ENCODE data around the gene GABPB1.

The GABPB1 gene

DNA sequence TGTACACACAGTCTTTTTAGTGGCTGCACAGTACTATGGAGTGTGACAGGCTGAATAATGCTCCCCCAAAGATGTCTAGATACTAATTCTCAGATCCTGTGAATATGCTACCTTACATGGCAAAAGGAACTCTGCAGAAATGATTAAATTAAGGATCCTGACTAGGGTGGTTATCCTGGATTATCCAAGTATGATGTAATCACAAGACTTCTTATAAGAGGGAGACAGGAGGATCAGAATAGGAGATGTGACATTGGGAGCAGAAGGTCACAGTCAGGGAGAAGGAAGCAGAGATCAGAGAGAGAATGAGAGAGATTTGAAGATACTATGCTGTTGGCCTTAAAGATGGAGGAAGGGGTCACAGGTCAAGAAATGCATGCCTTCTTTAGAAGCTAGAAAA is 34.5 kb downstream of the GABPB1 start:
- TF ChIP-seq ZNF274 (IDR thresholded peaks at IDR 0.05; ENCODE audit: low read depth, low read length) = no peak
- no peak overlapping the region for H3K4me3 ChIP-seq (ENCODE audit: low read length)

DNA sequence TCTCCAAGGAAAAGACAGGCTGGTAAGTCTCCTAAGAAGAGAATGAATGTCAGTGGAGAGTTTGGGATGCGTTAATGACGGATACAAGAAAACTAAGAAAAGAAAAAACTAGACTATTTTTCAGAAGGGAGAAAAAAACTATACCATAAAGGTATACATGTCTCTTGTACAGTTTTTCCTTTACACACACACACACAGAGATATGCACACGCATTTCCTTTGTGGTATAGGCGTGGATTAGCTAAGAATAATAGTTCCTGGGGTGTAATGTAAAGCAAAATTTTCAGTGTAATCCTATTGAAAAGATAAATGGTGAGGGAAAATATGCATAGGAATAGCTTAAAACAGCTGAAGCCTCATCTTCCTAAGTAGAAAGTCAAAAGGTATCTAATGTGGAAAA is 36.3 kb downstream of the GABPB1 start:
- TF ChIP-seq ZNF274 (IDR thresholded peaks at IDR 0.05; ENCODE audit: low read depth, low read length) = no peak

DNA sequence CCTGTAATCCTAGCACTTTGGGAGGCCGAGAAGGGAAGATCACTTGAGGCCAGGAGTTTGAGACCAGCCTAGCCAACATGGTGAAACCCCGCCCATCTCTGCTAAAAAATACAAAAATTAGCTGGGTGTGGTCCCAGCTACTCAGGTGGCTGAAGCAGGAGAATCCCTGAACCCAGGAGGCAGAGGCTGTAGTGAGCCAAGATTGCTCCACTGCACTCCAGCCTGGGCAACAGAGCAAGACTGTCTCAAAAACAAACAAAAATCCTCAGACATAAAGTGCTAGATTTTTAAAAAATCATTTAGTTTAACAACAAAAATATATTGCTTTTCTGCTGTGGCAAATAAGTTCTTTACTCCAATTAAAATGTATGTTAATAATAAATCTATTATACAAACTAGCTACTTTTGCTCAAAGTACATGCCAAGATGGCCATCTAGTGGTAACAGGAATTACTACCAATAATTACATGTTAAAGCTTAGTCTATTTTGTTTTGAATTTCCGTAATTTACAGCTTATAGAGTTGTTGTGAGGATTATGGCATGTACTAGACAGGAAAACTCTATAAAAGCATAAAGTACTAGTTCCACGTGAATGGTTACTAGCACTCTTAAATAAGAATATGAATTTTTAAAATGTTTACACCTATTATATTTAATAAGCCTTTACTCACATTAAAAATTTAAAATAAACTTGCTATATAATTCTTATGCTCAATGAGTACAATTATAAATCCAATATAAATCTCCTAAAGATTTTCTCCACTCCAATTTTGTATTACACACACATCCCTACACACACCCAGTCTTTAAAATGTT is 39.0 kb downstream of the GABPB1 start:
- no peak overlapping the region for H3K4me3 ChIP-seq (ENCODE audit: low read length)
- no peak for TF ChIP-seq ZNF274 (IDR thresholded peaks at IDR 0.05; ENCODE audit: low read depth, low read length)

More for the DNA sequence above, 36.3 kb downstream of the GABPB1 start:
- no peak overlapping the region; the same call in 1 of the 2 replicates for H3K4me3 ChIP-seq (ENCODE audit: low read length)

DNA sequence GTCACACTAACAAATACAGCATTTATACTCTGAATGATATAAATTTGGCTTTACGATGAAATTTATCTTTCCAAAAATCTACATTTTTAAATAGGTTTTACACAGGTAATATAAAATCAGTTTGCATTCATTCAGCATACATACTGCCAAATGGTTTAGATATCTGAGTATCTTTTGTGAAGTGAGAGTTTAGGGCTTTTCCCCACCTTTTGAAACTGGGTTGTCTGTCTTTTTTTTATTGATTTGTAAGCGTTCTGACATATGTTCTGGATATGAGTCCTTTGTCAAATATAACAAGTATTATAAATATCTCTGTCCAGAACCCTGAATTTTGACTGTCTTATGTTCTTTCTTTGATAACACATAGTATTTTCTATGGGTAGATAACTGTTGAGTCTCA is 42.4 kb downstream of the GABPB1 start:
- H3K4me3 ChIP-seq (ENCODE audit: low read length) = no peak overlapping the region
- no peak for TF ChIP-seq ZNF274 (IDR thresholded peaks at IDR 0.05; ENCODE audit: low read depth, low read length)

DNA sequence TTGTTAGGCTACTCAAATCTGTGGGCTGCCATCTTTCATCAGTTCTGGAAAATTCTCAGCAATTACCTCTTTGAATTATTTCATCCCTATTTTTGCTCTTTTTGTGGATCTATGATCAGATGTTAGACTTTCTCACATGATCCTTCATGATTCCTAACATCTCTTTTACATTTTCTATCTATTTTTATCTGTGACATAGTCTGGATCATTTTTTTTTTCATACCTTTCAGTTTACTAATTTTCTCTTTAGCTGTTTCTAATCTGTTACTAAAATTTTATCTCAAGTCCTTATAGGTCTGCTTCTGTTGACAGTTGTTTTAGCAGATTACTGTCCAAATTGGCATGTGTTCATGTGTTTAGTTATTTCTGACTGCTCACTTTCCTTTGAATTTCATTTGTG is 47.2 kb downstream of the GABPB1 start:
- no peak overlapping the region for H3K4me3 ChIP-seq (ENCODE audit: low read length)
- no peak for TF ChIP-seq ZNF274 (IDR thresholded peaks at IDR 0.05; ENCODE audit: low read depth, low read length)

DNA sequence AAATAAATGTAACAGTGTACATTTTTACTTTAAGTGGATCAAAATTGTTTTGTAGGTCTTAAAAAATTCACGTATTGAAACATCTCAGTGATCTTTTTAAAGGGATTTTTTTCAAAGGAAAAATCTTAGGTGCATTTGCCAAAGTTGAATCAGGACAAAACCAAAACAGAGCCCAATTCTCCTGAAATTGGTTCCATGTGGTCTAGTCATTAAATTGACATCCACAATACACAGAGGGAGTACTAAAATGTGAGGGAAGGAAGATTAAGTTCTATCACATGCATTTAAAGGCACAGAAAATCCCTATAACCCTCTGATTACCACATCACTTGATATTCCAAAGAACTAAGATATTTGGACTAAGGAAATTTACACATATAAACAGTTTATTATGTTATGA is 50.2 kb downstream of the GABPB1 start:
- no peak for TF ChIP-seq ZNF274 (IDR thresholded peaks at IDR 0.05; ENCODE audit: low read depth, low read length)
- H3K4me3 ChIP-seq (ENCODE audit: low read length) = no peak overlapping the region

DNA sequence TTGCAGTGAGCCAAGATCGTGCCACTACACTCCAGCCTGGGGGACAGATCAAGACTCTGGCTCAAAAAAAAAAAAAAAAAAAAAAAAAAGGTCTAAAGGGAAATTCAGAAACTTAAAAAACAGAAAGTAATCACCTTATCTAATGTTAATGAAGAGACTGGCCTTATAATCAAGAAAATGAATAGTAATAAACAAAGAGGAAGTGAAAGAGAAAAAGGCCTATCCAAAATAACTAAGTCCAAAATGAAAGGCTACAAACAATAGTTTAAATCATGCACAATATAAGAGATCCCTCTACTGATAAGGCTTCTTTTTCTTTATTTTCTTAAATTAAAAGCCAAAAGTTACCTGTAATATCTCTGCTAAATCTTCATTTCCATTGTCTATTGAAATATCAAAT is 52.4 kb downstream of the GABPB1 start:
- H3K4me3 ChIP-seq (ENCODE audit: low read length) = no peak overlapping the region
- TF ChIP-seq ZNF274 (IDR thresholded peaks at IDR 0.05; ENCODE audit: low read depth, low read length) = no peak

DNA sequence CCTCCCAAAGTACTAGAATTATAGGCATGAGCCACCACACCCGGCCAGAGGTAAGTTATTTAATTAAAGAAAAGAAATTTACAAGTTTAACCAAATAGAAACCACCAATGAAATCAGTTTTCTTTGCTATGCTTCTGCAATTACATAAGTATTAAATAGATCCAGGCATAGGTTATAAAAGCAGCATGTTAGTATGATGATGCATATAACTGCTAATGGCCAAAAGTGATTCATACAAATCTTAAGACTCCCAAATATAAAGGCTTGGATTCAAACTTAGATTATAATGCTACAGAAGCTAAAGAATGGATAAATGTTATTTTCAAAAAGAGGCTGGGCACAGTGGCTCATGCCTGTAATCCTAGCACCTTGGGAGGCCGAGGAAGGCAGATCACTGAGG is 56.7 kb downstream of the GABPB1 start:
- TF ChIP-seq ZNF274 (IDR thresholded peaks at IDR 0.05; ENCODE audit: low read depth, low read length) = no peak
- H3K4me3 ChIP-seq (ENCODE audit: low read length) = no peak overlapping the region

DNA sequence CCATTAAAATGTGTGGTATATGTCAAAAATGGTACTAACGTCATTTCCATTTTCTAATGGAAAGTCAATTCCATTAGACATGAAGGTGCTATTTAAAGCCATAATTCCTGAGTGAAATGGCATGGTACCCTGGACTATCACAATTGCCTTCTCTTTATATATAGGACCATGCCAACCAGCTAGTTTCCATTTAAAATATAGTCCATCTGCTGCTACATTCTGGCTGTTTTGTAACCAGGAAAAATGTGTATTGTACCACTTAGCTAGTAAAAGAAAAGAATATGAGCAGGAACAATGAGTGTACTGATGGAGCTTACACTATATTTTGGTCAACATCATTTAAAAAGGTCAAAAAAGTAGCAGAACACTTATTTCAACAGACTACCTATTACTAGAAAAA is 59.0 kb downstream of the GABPB1 start:
- no peak overlapping the region for H3K4me3 ChIP-seq (ENCODE audit: low read length)
- no peak for TF ChIP-seq ZNF274 (IDR thresholded peaks at IDR 0.05; ENCODE audit: low read depth, low read length)

DNA sequence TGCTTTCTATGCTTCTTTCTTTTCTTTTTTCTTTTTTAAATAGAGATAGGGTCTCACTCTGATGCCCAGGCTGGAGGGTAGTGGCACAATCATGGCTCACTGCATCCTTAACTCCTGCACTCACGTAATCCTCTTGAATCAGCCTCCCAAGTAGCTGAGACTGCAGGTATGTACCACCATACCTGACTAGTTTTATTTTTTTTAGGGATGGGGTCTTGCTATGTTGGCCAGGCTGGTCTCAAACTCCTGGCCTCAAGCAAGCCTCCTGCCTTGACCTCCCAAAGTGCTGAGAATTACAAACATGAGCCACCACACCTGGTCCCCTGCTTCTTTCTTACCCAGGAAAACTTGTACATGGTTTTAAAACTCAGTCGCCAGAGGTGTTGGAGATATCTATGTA is 65.2 kb downstream of the GABPB1 start:
- no peak for TF ChIP-seq ZNF274 (IDR thresholded peaks at IDR 0.05; ENCODE audit: low read depth, low read length)
- no peak overlapping the region for H3K4me3 ChIP-seq (ENCODE audit: low read length)

DNA sequence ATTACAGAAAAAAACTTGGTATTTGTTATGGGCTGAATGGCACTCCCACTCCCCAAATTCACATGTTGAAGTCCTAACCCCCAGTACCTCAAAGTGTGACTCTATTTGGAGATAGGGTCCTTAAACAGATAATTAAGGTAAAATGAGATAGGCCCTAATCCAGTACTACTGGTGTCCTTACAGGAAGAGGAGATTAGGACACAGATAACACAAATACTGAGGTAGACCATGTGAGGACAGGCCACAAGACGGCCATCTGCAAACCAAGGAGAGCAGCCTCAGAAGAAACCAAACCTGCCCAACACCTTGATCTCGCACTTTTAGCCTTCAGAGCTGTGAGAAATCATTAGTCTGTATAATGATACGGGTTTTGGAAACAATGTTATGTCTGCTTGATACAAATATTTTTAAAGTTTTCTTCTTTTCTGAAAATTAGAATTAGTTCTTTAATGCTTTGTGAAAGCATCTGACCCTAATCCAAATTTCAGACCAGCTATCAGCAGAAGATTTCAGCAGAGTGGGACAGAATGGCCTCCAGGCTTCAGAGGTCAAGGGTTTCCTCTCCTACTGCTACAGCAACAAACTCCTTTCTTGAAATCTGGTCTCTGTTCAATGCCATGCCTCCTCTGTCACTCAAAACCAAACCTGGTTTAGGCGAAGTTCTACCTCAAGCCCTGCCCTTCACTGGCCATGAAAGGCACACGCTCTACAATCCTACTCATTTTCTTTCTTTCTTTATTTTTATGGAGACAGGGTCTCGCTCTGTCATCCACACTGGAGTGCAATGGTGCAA is 67.5 kb downstream of the GABPB1 start:
- TF ChIP-seq ZNF274 (IDR thresholded peaks at IDR 0.05; ENCODE audit: low read depth, low read length) = no peak
- H3K4me3 ChIP-seq (ENCODE audit: low read length) = no peak overlapping the region

DNA sequence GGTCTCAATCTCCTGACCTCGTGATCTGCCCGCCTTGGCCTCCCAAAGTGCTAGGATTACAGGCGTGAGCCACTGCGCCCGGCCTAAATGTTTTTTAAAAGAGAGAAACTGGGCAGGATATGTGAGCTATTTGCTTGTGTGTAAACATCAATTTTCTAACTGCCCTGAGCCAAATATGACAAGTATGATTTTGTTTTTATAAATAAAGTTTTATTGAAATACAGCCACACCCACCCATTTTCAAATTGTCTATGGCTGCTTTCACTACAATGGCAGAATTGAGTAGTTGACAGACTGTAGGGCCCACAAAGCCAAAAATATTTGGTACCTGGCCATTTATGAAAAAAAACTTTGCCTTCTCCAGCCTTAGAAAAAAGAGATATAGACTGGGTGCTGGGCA is 73.6 kb downstream of the GABPB1 start:
- H3K4me3 ChIP-seq (ENCODE audit: low read length) = no peak overlapping the region
- no peak for TF ChIP-seq ZNF274 (IDR thresholded peaks at IDR 0.05; ENCODE audit: low read depth, low read length)

DNA sequence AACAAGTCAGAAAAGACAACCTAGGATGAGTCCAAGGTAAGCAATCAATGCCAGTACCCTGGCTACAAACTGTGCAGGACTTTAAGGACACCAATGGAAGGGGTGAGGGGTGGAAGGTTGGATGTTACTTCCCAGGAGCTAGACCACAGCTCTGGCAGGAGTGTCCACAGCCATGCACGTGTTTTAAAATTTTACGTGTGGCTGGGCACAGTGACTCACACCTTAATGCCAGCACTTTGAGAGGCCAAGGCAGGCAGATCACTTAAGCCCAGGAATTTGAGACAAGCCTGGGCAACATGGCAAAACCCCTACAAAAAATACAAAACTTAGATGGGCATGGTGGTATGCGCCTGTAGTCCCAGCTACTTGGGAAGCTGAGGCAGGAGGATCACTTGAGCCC is 74.7 kb downstream of the GABPB1 start:
- no peak overlapping the region for H3K4me3 ChIP-seq (ENCODE audit: low read length)
- TF ChIP-seq ZNF274 (IDR thresholded peaks at IDR 0.05; ENCODE audit: low read depth, low read length) = no peak

DNA sequence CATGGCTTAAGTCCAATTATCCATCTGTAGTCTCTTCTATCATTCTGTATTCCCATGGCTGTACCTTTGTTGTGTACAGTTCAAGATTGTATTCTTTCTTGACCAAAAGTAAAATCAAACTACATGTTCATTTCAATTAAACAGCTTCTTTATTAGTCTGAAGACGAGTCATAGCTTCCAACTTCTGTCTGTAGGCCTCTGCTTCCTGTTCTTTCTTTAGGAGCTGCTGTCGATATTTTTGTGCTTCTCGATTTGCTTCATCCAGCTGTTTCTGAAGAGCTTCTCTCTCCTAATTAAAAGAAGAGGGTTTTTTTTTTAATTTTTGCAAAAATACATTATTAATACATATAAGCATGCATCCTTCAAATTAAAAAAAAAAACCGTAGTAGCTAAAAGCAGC is 76.5 kb downstream of the GABPB1 start:
- TF ChIP-seq ZNF274 (IDR thresholded peaks at IDR 0.05; ENCODE audit: low read depth, low read length) = no peak
- no peak overlapping the region for H3K4me3 ChIP-seq (ENCODE audit: low read length)

DNA sequence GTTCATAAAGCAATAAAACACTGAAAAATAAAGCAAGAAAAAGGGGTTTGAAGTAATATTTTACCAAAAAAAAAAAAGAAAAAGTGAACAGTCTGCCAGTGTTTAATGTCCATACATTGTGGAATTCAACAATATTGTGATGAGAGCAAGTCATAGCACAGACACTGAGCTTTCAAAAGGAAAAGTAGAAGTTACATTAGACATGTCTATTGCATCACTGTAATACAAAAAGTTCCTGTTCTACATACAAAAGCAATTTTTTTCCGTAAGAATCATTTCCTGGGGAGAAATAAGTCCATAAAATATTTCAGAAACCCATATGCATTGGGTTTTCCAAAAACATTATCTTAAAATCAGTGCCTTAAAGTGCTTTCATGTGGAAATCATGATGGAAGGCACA is 77.6 kb downstream of the GABPB1 start:
- no peak overlapping the region for H3K4me3 ChIP-seq (ENCODE audit: low read length)
- TF ChIP-seq ZNF274 (IDR thresholded peaks at IDR 0.05; ENCODE audit: low read depth, low read length) = no peak

Data from GM08714 (cell line).